Mucosa of descending colon (tissue), 3 donors: ENCODE data around the gene SPTSSA. TPM values are rescaled to one million over a fixed set of nuclear protein-coding genes. Genes with fewer than 3 reads are reported as not detected.

Experiments
- ATAC-seq: fragments of 200-7000 bp; cut with Tn5 transposase; one replicate; pipeline ENCODE4 v1.9.1; 2020; ENCODE audit warnings: mild to moderate bottlenecking, moderate library complexity
- DNase-seq, 3 donors: peaks; one replicate each; pipeline ENCODE4 v3.0.0-alpha.2; 2020
- H3K36me3 ChIP-seq: fragments of 200-600 bp; one replicate; pipeline ENCODE4 v1.8.0; 2021; ENCODE audit warnings: low read depth, mild to moderate bottlenecking
- H3K4me1 ChIP-seq: fragments of 200-600 bp; one replicate; pipeline ENCODE4 v1.8.0; 2021; ENCODE audit warnings: low read depth, mild to moderate bottlenecking
- H3K4me3 ChIP-seq: fragments of 200-600 bp; one replicate; pipeline ENCODE4 v1.8.0; 2021; ENCODE audit warnings: mild to moderate bottlenecking
- H3K9me3 ChIP-seq: fragments of 200-600 bp; one replicate; pipeline ENCODE4 v1.8.0; 2021; ENCODE audit warnings: mild to moderate bottlenecking
- intact Hi-C, 2 donors: fragments of 100-400 bp; cut with DNase I in 1 of 2; cut with micrococcal nuclease in 1 of 2; formaldehyde crosslinking; loops; one replicate each; pipeline versions ENCODE4 v1.11.0 to v1.11.1; 2022; cut with DNase I, micrococcal nuclease
- total RNA-seq, 3 donors: library from RNA; stranded (reverse); fragmentation: NEBNext Ultra II Directional in 2 of 3; extraction: Animal tissue kit (Norgen Biotek cat#: 25700) in 2 of 3; gene quantifications; one replicate each; pipeline versions ENCODE4 v1.2.1 to v1.2.4, GENCODE V29; 2021 to 2023
- TF ChIP-seq, protein P1 (sequence below): fragments of 200-600 bp; IDR thresholded peaks from one replicate; pipeline ENCODE4 v1.8.0; 2022; ENCODE audit warnings: antibody characterized with exemption, mild to moderate bottlenecking
- donor health status: DM: no; HTN: no; CAD: no; lungs with moderate emphysema.
- donor health status: DM: no; HTN: no; CAD: no.
- donor health status: DM: no; HTN: yes; CAD: no.

Gene SPTSSA
- total RNA-seq, 3 donors from 2014 or later, result 39.0 to 63.9 (median 44.2) TPM

DNA sequence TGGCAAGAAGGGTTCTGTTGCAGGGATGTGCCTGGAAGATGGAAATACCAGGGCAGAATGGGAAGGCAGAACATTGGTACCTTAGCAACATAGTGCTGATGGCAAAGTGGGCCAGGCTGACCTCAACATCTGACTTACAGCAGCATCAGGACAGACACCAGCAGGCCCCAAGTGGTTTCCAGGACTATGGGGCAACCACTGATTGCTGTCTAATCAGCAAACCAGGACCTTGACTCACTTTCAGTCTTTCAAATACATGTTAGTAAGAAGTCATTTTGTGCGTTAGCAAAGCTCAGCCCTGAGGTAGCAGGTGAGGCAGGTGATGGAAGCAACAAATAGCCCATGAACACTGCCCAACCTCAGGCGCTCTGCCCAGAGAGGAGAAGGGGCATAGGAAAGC lies 4.7 kb upstream of the SPTSSA start:
- intact Hi-C loops, result no loop called here
- Histone ChIP-seq H3K4me3 (no peak overlapping the region), H3K4me1 (peaks cover 5% of the 10 kb centered on the region), H3K36me3 (no peaks in the 10 kb centered on the region), H3K9me3 (no peaks in the 10 kb centered on the region)
- TF ChIP-seq, protein P1, sequence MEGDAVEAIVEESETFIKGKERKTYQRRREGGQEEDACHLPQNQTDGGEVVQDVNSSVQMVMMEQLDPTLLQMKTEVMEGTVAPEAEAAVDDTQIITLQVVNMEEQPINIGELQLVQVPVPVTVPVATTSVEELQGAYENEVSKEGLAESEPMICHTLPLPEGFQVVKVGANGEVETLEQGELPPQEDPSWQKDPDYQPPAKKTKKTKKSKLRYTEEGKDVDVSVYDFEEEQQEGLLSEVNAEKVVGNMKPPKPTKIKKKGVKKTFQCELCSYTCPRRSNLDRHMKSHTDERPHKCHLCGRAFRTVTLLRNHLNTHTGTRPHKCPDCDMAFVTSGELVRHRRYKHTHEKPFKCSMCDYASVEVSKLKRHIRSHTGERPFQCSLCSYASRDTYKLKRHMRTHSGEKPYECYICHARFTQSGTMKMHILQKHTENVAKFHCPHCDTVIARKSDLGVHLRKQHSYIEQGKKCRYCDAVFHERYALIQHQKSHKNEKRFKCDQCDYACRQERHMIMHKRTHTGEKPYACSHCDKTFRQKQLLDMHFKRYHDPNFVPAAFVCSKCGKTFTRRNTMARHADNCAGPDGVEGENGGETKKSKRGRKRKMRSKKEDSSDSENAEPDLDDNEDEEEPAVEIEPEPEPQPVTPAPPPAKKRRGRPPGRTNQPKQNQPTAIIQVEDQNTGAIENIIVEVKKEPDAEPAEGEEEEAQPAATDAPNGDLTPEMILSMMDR, result no peak
- DNase-seq (no peak), ATAC-seq (no peak)

DNA sequence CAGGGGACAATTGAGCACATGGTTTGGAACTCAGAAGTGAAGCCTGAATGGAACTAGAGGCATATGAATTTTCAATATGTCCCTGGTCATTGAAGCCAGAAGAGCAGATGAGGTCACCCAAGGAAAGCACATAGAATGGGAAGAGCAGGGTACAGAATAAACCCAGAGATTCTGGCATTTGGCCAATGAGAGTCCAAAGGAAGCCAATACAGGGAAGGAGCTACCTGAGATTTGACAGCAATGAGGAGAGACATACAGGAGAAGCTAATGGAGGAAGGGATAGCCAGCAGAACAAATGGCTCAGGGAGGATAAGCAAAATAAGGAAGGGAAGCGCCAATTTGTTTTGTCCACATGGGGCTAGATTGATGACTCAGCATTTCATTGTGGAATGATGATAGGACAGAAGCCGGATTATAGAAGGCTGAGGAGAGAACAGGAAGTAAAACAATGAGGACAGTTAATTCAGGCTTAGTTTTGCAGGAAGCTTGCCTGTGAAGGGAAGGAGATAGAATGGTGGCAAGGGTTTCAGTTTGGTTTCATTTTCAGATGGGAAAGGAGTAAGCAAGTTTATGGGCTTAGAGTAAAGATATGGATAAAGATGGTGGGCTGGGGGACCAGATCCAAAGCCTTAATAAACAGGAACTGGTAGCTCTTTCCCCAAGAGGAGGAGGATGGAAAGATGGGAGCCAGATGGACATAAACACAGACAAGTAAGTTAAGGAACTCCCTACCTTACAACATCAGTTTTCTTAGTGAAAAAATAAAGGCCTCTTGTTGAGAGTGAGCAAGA lies 3.2 kb upstream of the SPTSSA start:
- peak; percentile 37 for ATAC-seq
- intact Hi-C loops, result no loop called here
- no peak overlapping the region for H3K4me3 ChIP-seq
- H3K4me1 ChIP-seq, result peaks cover 10% of the 10 kb centered on the region
- TF ChIP-seq, protein P1, result no peak
- H3K9me3 ChIP-seq, result no peaks in the 10 kb centered on the region
- DNase-seq, result peak in 1 of 3 donors; percentile 32
- no peaks in the 10 kb centered on the region for H3K36me3 ChIP-seq

DNA sequence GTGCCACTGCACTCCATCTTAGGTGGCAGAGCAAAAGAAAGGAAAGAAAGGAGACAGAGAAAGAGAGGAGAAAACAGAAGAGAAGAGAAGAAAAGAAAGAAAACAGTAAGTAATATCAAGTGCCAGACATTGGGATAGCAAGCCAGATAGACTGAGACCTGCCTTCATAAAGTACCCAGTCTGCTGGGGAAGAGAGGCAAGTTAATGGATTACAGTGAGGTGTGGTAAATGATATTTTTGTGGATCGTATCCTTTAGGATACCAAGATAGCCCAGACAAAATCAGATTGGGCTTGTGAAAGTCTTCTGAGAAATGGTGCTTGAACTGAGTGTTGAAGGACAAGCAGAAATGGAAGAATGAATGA lies 1.5 kb upstream of the SPTSSA start:
- intact Hi-C loops, result no loop called here
- H3K4me1 ChIP-seq, result peaks cover 14% of the 10 kb centered on the region
- ATAC-seq (no peak), DNase-seq (no peak)
- TF ChIP-seq, protein P1, result no peak
- no peaks in the 10 kb centered on the region for H3K9me3 ChIP-seq
- H3K36me3 ChIP-seq, result no peaks in the 10 kb centered on the region
- H3K4me3 ChIP-seq, result no peak overlapping the region

DNA sequence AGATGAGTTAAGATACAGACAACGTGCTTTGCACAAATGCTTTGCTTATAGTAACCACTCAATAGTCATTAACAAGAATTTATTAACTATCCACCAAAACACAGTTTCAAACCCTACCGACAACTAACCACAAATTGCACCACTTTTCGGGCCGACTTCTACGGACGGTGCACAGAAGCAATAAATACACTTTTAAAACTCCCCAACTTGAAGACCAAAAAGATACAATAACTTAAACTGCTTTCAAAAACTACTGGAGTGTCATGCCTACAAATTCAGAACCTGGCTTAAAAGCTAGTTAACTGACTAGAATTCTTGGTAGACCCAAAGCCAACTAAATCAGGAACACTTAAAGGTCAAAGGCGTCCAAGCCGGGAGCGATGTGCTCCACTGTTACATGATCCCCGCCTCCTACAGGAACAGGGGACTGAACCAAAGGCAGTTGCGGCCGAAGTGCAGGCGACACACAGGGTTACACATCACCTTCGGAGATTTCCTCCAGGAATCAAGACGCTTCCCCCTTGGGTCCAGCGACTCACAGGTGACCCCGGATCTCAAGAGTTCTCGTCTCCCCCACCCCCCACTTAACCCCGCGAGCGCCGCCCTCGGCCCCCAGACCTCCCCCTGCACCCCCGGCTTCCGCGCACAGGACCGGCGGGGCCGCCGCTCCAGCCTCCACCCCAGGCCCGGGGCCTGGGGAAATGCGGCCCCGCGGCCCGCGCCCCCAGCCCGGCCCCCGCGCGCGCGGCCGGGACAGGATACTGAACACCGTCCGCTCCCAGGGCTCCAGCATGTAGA lies 507 bp downstream of the SPTSSA start:
- TF ChIP-seq, protein P1, result no peak
- peak; percentile 60 for ATAC-seq
- intact Hi-C loops, result no loop called here

DNA sequence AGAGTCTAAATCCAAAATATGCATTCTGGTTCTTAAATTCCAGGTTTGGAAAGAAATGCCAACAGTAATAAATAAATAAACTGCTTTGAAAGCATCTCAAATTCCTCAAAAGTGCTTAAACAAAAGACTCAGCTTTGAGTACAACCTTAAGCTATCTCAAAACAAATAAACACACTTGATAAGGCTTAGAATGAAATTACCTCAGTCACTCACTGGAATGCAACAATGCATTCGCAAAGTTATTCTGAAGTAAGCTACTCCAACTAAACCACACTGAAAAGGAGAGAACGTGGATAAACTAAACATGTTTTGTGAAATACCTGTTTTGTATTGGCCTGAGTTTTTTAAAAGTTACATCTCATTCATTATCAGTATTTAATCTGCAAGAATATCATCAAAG lies 1.2 kb downstream of the SPTSSA start:
- peaks cover 14% of the 10 kb centered on the region for H3K4me1 ChIP-seq
- no peaks in the 10 kb centered on the region for H3K9me3 ChIP-seq
- ATAC-seq (no peak), DNase-seq (no peak)
- H3K36me3 ChIP-seq, result no peaks in the 10 kb centered on the region
- TF ChIP-seq, protein P1, result no peak
- peak overlapping the region; percentile 54 for H3K4me3 ChIP-seq
- intact Hi-C loops, result no loop called here

More for the DNA sequence above, 507 bp downstream of the SPTSSA start:
- peak; percentile 69 to 78 (median 74) for DNase-seq
- H3K4me1 ChIP-seq, result peaks cover 14% of the 10 kb centered on the region
- no peaks in the 10 kb centered on the region for H3K9me3 ChIP-seq
- H3K4me3 ChIP-seq, result peak overlapping the region; percentile 54
- no peaks in the 10 kb centered on the region for H3K36me3 ChIP-seq
